ENCODE measurements around the gene DHX8.
"Not testable (repeated sequence)": the region's sequence is repeated elsewhere in the genome, so short reads cannot be mapped to it uniquely, and the experiment has no call there.

DHX8 gene

GRCh38 chr17:43453331-43453812, 30.4 kb upstream of the DHX8 start:
- H3K4me3 ChIP-seq (ENCODE audit: low read depth, low read length), result no peak overlapping the region
- TF ChIP-seq CTCF (IDR thresholded peaks at IDR 0.05; ENCODE audit: low read depth, low read length, missing control alignments), result no peak
- DNase-seq (ENCODE audit: low read depth), result no peak

GRCh38 chr17:43454868-43455267, 28.9 kb upstream of the DHX8 start:
- TF ChIP-seq CTCF (IDR thresholded peaks at IDR 0.05; ENCODE audit: low read depth, low read length, missing control alignments), result no peak
- no peak overlapping the region for H3K4me3 ChIP-seq (ENCODE audit: low read depth, low read length)
- no peak for DNase-seq (ENCODE audit: low read depth)

GRCh38 chr17:43456029-43456428, 27.7 kb upstream of the DHX8 start:
- H3K4me3 ChIP-seq (ENCODE audit: low read depth, low read length), result no peak overlapping the region
- no peak for DNase-seq (ENCODE audit: low read depth)
- no peak for TF ChIP-seq CTCF (IDR thresholded peaks at IDR 0.05; ENCODE audit: low read depth, low read length, missing control alignments)

- H3K4me3 ChIP-seq (ENCODE audit: low read depth, low read length), result no peak overlapping the region
- TF ChIP-seq CTCF (IDR thresholded peaks at IDR 0.05; ENCODE audit: low read depth, low read length, missing control alignments), result no peak
- DNase-seq (ENCODE audit: low read depth), result no peak
These were observed 27.0 kb upstream of the DHX8 start for GRCh38 chr17:43456661-43457361.

- DNase-seq (ENCODE audit: low read depth), result no peak
- H3K4me3 ChIP-seq (ENCODE audit: low read depth, low read length), result no peak overlapping the region
- TF ChIP-seq CTCF (IDR thresholded peaks at IDR 0.05; ENCODE audit: low read depth, low read length, missing control alignments), result no peak
These were observed 26.4 kb upstream of the DHX8 start for GRCh38 chr17:43457362-43457692.

- not testable (repeated sequence) for DNase-seq (ENCODE audit: low read depth); H3K4me3 ChIP-seq (ENCODE audit: low read depth, low read length)
These were observed 23.9 kb upstream of the DHX8 start for GRCh38 chr17:43459878-43460277.

GRCh38 chr17:43461185-43461584, 22.6 kb upstream of the DHX8 start:
- no peak for DNase-seq (ENCODE audit: low read depth)
- no peak overlapping the region for H3K4me3 ChIP-seq (ENCODE audit: low read depth, low read length)
- TF ChIP-seq CTCF (IDR thresholded peaks at IDR 0.05; ENCODE audit: low read depth, low read length, missing control alignments), result no peak

- not testable (repeated sequence) for DNase-seq (ENCODE audit: low read depth); H3K4me3 ChIP-seq (ENCODE audit: low read depth, low read length)
These were observed 21.2 kb upstream of the DHX8 start for GRCh38 chr17:43462569-43462968.

All from GM12864 (cell line).